ENCODE measurements around the gene ASIC1. TPM values are rescaled to one million over a fixed set of nuclear protein-coding genes. Genes with fewer than 3 reads are reported as not detected.
"Not testable (repeated sequence)": the region's sequence is repeated elsewhere in the genome, so short reads cannot be mapped to it uniquely, and the experiment has no call there.

Gene ASIC1
- total RNA-seq, 1 donor = 0.72 TPM

- DNase-seq (ENCODE audit: insufficient read length, low spot score, missing footprints) = no peak
- Histone ChIP-seq H3K27me3 (ENCODE audit: insufficient read depth, low read length) (no peaks in the 10 kb centered on the region), H3K27ac (ENCODE audit: low read depth, low read length) (peak overlapping the region; percentile 71), H3K36me3 (ENCODE audit: insufficient read depth, low read length) (no peaks in the 10 kb centered on the region), H3K4me3 (ENCODE audit: insufficient read depth, low read length) (peak overlapping the region; percentile 92), H3K9me3 (ENCODE audit: low read depth, low read length) (no peaks in the 10 kb centered on the region), H3K4me2 (ENCODE audit: insufficient read depth, low read length) (peak overlapping the region; percentile 89), H3K79me2 (ENCODE audit: insufficient read depth, low read length) (peaks cover 61% of the 10 kb centered on the region), H2AFZ (ENCODE audit: low read length) (peak overlapping the region; percentile 19), H4K20me1 (ENCODE audit: insufficient read depth, low read length) (no peaks in the 10 kb centered on the region), H3K4me1 (ENCODE audit: insufficient read depth, low read length) (peaks cover 28% of the 10 kb centered on the region)
- TF ChIP-seq CTCF (IDR thresholded peaks at IDR 0.05; ENCODE audit: extremely low read depth, low read depth, low read length) = no peak
Measured at GRCh38 chr12:50024227-50024626, 33.2 kb upstream of the ASIC1 start.

- DNase-seq (ENCODE audit: insufficient read length, low spot score, missing footprints) = peak; percentile 76
- no peaks in the 10 kb centered on the region for H4K20me1 ChIP-seq (ENCODE audit: insufficient read depth, low read length)
- no peaks in the 10 kb centered on the region for H3K27me3 ChIP-seq (ENCODE audit: insufficient read depth, low read length)
- peak overlapping the region; percentile 94 for H2AFZ ChIP-seq (ENCODE audit: low read length)
- peak overlapping the region; percentile 89 for H3K4me2 ChIP-seq (ENCODE audit: insufficient read depth, low read length)
- no peaks in the 10 kb centered on the region for H3K9me3 ChIP-seq (ENCODE audit: low read depth, low read length)
- H3K36me3 ChIP-seq (ENCODE audit: insufficient read depth, low read length) = no peaks in the 10 kb centered on the region
- H3K4me1 ChIP-seq (ENCODE audit: insufficient read depth, low read length) = peaks cover 27% of the 10 kb centered on the region
- TF ChIP-seq CTCF (IDR thresholded peaks at IDR 0.05; ENCODE audit: extremely low read depth, low read depth, low read length) = no peak
- peak overlapping the region; percentile 71 for H3K27ac ChIP-seq (ENCODE audit: low read depth, low read length)
- H3K4me3 ChIP-seq (ENCODE audit: insufficient read depth, low read length) = peak overlapping the region; percentile 92
- H3K79me2 ChIP-seq (ENCODE audit: insufficient read depth, low read length) = peaks cover 55% of the 10 kb centered on the region
Measured at GRCh38 chr12:50024805-50025186, 32.6 kb upstream of the ASIC1 start.

- H2AFZ ChIP-seq (ENCODE audit: low read length) = peak within 1 kb of the TSS; percentile 94
- H3K4me3 ChIP-seq (ENCODE audit: insufficient read depth, low read length) = peak within 1 kb of the TSS; percentile 92
- TF ChIP-seq CTCF (IDR thresholded peaks at IDR 0.05; ENCODE audit: extremely low read depth, low read depth, low read length) = no peak
- no peaks in the 10 kb centered on the region for H3K9me3 ChIP-seq (ENCODE audit: low read depth, low read length)
- no peaks in the 10 kb centered on the region for H3K36me3 ChIP-seq (ENCODE audit: insufficient read depth, low read length)
- no peaks in the 10 kb centered on the region for H3K27me3 ChIP-seq (ENCODE audit: insufficient read depth, low read length)
- H4K20me1 ChIP-seq (ENCODE audit: insufficient read depth, low read length) = no peaks in the 10 kb centered on the region
- peak within 1 kb of the TSS; percentile 89 for H3K4me2 ChIP-seq (ENCODE audit: insufficient read depth, low read length)
- peak within 1 kb of the TSS; percentile 71 for H3K27ac ChIP-seq (ENCODE audit: low read depth, low read length)
- H3K4me1 ChIP-seq (ENCODE audit: insufficient read depth, low read length) = peaks cover 26% of the 10 kb centered on the region
- H3K79me2 ChIP-seq (ENCODE audit: insufficient read depth, low read length) = peaks cover 49% of the 10 kb centered on the region
- peak; percentile 97 for DNase-seq (ENCODE audit: insufficient read length, low spot score, missing footprints)
Measured at GRCh38 chr12:50025187-50026059, 32.0 kb upstream of the ASIC1 start, which contains the start of gene RACGAP1. Gene RACGAP1, minus strand, starts transcription at chr12:50025494. Its CDS starts 8,779 bp downstream, at chr12:50016715.

GRCh38 chr12:50026691-50027090 is 30.7 kb upstream of the ASIC1 start:
- no peak overlapping the region for H3K4me2 ChIP-seq (ENCODE audit: insufficient read depth, low read length)
- H3K36me3 ChIP-seq (ENCODE audit: insufficient read depth, low read length) = no peaks in the 10 kb centered on the region
- no peaks in the 10 kb centered on the region for H4K20me1 ChIP-seq (ENCODE audit: insufficient read depth, low read length)
- H3K27ac ChIP-seq (ENCODE audit: low read depth, low read length) = no peak overlapping the region
- H3K79me2 ChIP-seq (ENCODE audit: insufficient read depth, low read length) = peaks cover 36% of the 10 kb centered on the region
- TF ChIP-seq CTCF (IDR thresholded peaks at IDR 0.05; ENCODE audit: extremely low read depth, low read depth, low read length) = no peak
- H3K27me3 ChIP-seq (ENCODE audit: insufficient read depth, low read length) = no peaks in the 10 kb centered on the region
- no peak overlapping the region for H2AFZ ChIP-seq (ENCODE audit: low read length)
- H3K4me3 ChIP-seq (ENCODE audit: insufficient read depth, low read length) = no peak overlapping the region
- H3K4me1 ChIP-seq (ENCODE audit: insufficient read depth, low read length) = peaks cover 14% of the 10 kb centered on the region
- no peaks in the 10 kb centered on the region for H3K9me3 ChIP-seq (ENCODE audit: low read depth, low read length)
- DNase-seq (ENCODE audit: insufficient read length, low spot score, missing footprints) = no peak

GRCh38 chr12:50030449-50030848 is 26.9 kb upstream of the ASIC1 start:
- H3K27me3 ChIP-seq (ENCODE audit: insufficient read depth, low read length); H3K79me2 ChIP-seq (ENCODE audit: insufficient read depth, low read length); H3K4me1 ChIP-seq (ENCODE audit: insufficient read depth, low read length); H3K4me2 ChIP-seq (ENCODE audit: insufficient read depth, low read length); H3K27ac ChIP-seq (ENCODE audit: low read depth, low read length); H3K9me3 ChIP-seq (ENCODE audit: low read depth, low read length); H2AFZ ChIP-seq (ENCODE audit: low read length); DNase-seq (ENCODE audit: insufficient read length, low spot score, missing footprints); H4K20me1 ChIP-seq (ENCODE audit: insufficient read depth, low read length); H3K36me3 ChIP-seq (ENCODE audit: insufficient read depth, low read length); H3K4me3 ChIP-seq (ENCODE audit: insufficient read depth, low read length): not testable (repeated sequence)
